Measurements from ENCODE around the gene MBNL2. TPM values are rescaled to one million over a fixed set of nuclear protein-coding genes. Genes with fewer than 3 reads are reported as not detected.
A peak's percentile ranks its signal among the peaks of the same experiment; 100 is the strongest.

The MBNL2 gene
- total RNA-seq, 4 donors from 2014 or later, result 113 to 129 (median 118) TPM

DNA sequence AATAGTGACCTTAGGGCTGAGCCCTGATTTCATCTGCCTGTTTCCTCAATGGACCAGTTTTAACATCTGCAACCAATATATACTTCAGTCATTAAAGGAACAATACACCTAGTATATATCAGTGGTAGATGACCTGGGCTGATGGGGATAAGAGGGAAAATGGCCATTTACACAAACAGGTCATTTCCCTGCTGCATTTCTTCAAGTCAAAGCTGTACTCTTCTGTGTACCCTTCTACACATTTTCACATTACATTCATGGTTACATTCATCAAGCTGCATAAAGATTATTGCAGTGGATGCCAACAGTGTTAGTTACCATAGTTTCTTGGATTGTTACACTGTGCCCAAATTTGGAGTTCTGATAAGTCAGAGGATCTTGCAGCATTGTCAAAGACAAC, 130.7 kb downstream of the MBNL2 start:
- Histone ChIP-seq H3K9me3 (peaks cover 0 to 7% (median 0%) of the 10 kb centered on the region in 3 donors), H3K27ac (peak overlapping the region in 2 of 4 donors; percentile 18 to 35), H3K36me3 (peaks cover 4 to 66% of the 10 kb centered on the region in 2 donors), H3K27me3 (no peaks in the 10 kb centered on the region), H3K4me1 (peaks cover 0 to 60% (median 3%) of the 10 kb centered on the region in 3 donors), H3K4me3 (no peak overlapping the region)
- TF ChIP-seq, protein P1, sequence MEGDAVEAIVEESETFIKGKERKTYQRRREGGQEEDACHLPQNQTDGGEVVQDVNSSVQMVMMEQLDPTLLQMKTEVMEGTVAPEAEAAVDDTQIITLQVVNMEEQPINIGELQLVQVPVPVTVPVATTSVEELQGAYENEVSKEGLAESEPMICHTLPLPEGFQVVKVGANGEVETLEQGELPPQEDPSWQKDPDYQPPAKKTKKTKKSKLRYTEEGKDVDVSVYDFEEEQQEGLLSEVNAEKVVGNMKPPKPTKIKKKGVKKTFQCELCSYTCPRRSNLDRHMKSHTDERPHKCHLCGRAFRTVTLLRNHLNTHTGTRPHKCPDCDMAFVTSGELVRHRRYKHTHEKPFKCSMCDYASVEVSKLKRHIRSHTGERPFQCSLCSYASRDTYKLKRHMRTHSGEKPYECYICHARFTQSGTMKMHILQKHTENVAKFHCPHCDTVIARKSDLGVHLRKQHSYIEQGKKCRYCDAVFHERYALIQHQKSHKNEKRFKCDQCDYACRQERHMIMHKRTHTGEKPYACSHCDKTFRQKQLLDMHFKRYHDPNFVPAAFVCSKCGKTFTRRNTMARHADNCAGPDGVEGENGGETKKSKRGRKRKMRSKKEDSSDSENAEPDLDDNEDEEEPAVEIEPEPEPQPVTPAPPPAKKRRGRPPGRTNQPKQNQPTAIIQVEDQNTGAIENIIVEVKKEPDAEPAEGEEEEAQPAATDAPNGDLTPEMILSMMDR (IDR thresholded peaks at IDR 0.05), result no peak
- ATAC-seq, result no peak

DNA sequence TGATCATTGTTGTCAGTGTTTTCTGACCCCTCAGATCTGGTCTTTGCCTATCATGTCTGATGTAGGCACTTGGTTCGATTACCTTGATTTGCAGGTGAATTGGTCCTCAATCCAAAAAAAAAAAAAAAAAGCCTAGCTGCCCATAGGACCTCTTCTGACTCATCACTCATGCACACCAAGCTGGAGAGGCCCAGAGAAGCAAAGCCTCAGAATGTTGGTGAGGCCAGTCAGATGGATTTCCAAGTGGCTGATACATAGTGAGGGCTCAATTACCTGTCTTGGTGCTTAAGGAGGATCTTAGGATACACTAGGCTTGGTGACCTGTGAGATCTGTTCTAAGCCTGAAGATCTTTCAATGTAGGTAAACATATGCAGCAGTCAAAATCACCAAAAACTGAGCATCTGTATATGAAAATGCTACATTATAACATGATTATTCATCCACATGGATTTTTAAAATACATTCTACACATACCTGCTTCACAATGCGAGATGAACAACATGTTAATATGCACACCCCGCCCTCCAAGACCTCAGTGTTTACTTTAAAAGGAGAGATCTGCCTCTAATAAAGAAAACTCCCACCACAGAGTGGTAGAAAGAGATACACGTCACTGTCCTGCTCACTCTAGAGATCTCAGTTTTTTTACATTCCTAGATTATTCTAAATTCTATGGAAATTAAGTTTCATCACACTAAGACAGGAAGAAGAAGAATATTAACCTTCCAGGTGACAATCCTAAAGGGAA, 132.0 kb downstream of the MBNL2 start:
- 79 to 83% methylated on average over 4 of the region's 4 CpGs for WGBS, 2 donors (ENCODE audit: low coverage in 1 of 2)
- Histone ChIP-seq H3K36me3 (peaks cover 4 to 56% of the 10 kb centered on the region in 2 donors), H3K4me1 (peaks cover 0 to 72% (median 3%) of the 10 kb centered on the region in 3 donors), H3K4me3 (no peak overlapping the region), H3K27me3 (no peaks in the 10 kb centered on the region), H3K27ac (peak overlapping the region in 3 of 4 donors; percentile 18 to 35 (median 29)), H3K9me3 (peaks cover 0 to 7% (median 0%) of the 10 kb centered on the region in 3 donors)
- no peak for TF ChIP-seq EP300 (IDR thresholded peaks at IDR 0.05)
- TF ChIP-seq POLR2AphosphoS5 (IDR thresholded peaks at IDR 0.05), result no peak
- TF ChIP-seq, protein P1 (IDR thresholded peaks at IDR 0.05), result no peak
- no peak for TF ChIP-seq POLR2A (IDR thresholded peaks at IDR 0.05)
- ATAC-seq, result no peak

DNA sequence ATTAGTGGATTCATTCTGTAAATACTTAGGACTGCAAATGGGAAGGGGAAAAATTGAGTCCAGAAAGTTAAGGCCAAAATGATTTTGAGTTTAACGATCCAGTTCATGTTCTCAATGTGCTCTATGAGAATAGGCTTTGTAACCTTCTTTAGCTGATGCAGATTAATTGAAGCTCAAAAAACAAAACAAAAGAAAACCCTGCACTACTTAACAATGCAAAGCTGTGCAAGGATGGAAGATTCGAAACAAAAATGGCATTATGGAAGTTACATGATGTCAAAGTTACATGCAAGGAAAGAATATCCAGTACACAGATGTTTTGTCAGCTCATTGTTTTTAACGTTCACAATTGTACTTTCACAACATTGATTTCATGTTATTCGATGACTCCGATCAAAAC, 132.7 kb downstream of the MBNL2 start:
- peaks cover 0 to 48% of the 10 kb centered on the region in 2 donors for H3K36me3 ChIP-seq
- 86 to 88% methylated on average over 5 of the region's 5 CpGs for WGBS, 2 donors (ENCODE audit: low coverage in 1 of 2)
- peaks cover 0 to 80% (median 3%) of the 10 kb centered on the region in 3 donors for H3K4me1 ChIP-seq
- peak overlapping the region in 1 of 4 donors; percentile 18 for H3K27ac ChIP-seq
- no peaks in the 10 kb centered on the region for H3K27me3 ChIP-seq
- H3K4me3 ChIP-seq, result no peak overlapping the region
- TF ChIP-seq POLR2A (IDR thresholded peaks at IDR 0.05), result no peak
- TF ChIP-seq EP300 (IDR thresholded peaks at IDR 0.05), result no peak
- no peak for TF ChIP-seq POLR2AphosphoS5 (IDR thresholded peaks at IDR 0.05)
- TF ChIP-seq, protein P1 (IDR thresholded peaks at IDR 0.05), result no peak
- peaks cover 0 to 7% (median 0%) of the 10 kb centered on the region in 3 donors for H3K9me3 ChIP-seq
- ATAC-seq, result no peak

DNA sequence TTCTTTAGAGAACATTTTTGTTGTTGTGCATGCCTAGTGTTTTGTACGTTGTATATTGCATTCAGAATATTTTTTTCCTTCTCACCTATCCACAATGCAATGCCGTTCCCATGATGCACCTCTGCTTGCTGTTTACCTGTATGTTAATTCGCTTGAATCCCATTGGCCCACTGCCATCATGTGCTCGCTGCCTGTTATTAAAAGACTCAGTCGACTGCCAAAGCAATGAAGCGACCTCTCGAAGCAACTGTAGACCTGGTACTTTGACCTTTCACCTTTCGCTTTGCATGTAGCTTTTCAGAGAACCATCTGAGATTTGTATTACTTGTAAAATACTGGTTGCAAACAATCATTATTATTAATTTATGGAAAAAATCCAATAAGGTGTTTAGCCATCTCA, 134.5 kb downstream of the MBNL2 start:
- WGBS, 2 donors (ENCODE audit: low coverage in 1 of 2), result 93% methylated on average over 3 to 8 of the region's 8 CpGs
- H3K4me3 ChIP-seq, result no peak overlapping the region
- no peak for ATAC-seq
- H3K27ac ChIP-seq, result peak overlapping the region in 1 of 4 donors; percentile 24
- H3K9me3 ChIP-seq, result no peaks in the 10 kb centered on the region
- peaks cover 0 to 80% (median 3%) of the 10 kb centered on the region in 3 donors for H3K4me1 ChIP-seq
- TF ChIP-seq POLR2A (IDR thresholded peaks at IDR 0.05) (no peak), EP300 (IDR thresholded peaks at IDR 0.05) (no peak), POLR2AphosphoS5 (IDR thresholded peaks at IDR 0.05) (no peak)
- TF ChIP-seq, protein P1 (IDR thresholded peaks at IDR 0.05), result no peak
- H3K36me3 ChIP-seq, result peaks cover 0 to 42% of the 10 kb centered on the region in 2 donors
- H3K27me3 ChIP-seq, result no peaks in the 10 kb centered on the region
